ENCODE measurements around the gene DLX1.

- TF ChIP-seq CTCF (IDR thresholded peaks at IDR 0.05) (no peak), POLR2AphosphoS5 (IDR thresholded peaks at IDR 0.05) (no peak)
Observed at GRCh38 chr2:172046080-172046678, 39.1 kb upstream of the DLX1 start.

Data from upper lobe of left lung (tissue), 4 donors.